GM21529 (cell line): ENCODE results near the gene RECK.

Source experiments
- ATAC-seq: cut with Tn5 transposase; IDR thresholded peaks from one replicate; pipeline ENCODE4 v1.9.1; 2021; ENCODE audit not compliant: unreplicated experiment

Gene RECK

GRCh38 chr9:36025746-36026145, 11.0 kb upstream of the RECK start:
- no peak for ATAC-seq

GRCh38 chr9:36029202-36029601, 7.5 kb upstream of the RECK start:
- no peak for ATAC-seq

GRCh38 chr9:36029765-36030528, 6.8 kb upstream of the RECK start:
- ATAC-seq, result no peak

- ATAC-seq, result no peak
Measured at GRCh38 chr9:36030871-36031270, 5.8 kb upstream of the RECK start.

GRCh38 chr9:36031774-36032555, 4.7 kb upstream of the RECK start:
- no peak for ATAC-seq

- no peak for ATAC-seq
Measured at GRCh38 chr9:36033788-36034187, 2.9 kb upstream of the RECK start.

- no peak for ATAC-seq
Measured at GRCh38 chr9:36034234-36034633, 2.5 kb upstream of the RECK start.

- no peak for ATAC-seq
Measured at GRCh38 chr9:36035006-36035405, 1.7 kb upstream of the RECK start.

GRCh38 chr9:36036253-36036779, 397 bp upstream of the RECK start:
- no peak for ATAC-seq

- ATAC-seq, result no peak
Measured at GRCh38 chr9:36037549-36038122, 923 bp downstream of the RECK start.

GRCh38 chr9:36039121-36039520, 2.4 kb downstream of the RECK start:
- no peak for ATAC-seq

- ATAC-seq, result no peak
Measured at GRCh38 chr9:36039696-36040095, 3.0 kb downstream of the RECK start.

- ATAC-seq, result no peak
Measured at GRCh38 chr9:36040271-36040925, 3.7 kb downstream of the RECK start.

- no peak for ATAC-seq
Measured at GRCh38 chr9:36041506-36041905, 4.8 kb downstream of the RECK start.

- ATAC-seq, result no peak
Measured at GRCh38 chr9:36045610-36046009, 8.9 kb downstream of the RECK start.

GRCh38 chr9:36046923-36047322, 10.2 kb downstream of the RECK start:
- ATAC-seq, result no peak

GRCh38 chr9:36049408-36049807, 12.7 kb downstream of the RECK start:
- no peak for ATAC-seq

GRCh38 chr9:36050476-36050875, 13.8 kb downstream of the RECK start:
- no peak for ATAC-seq

- ATAC-seq, result no peak
Measured at GRCh38 chr9:36051317-36051716, 14.6 kb downstream of the RECK start.

- ATAC-seq, result no peak
Measured at GRCh38 chr9:36053971-36054370, 17.3 kb downstream of the RECK start.

- ATAC-seq, result no peak
Measured at GRCh38 chr9:36056896-36057295, 20.2 kb downstream of the RECK start.
